H9 (cell line): ENCODE data around the gene CPAMD8. TPM values are rescaled to one million over a fixed set of nuclear protein-coding genes. Genes with fewer than 3 reads are reported as not detected.

Source experiments
- DNase-seq: peaks from one replicate; pipeline ENCODE4 v3.0.0-alpha.2; 2017
- H2AFZ ChIP-seq: one replicate; pipeline ENCODE4 v1.6.1; 2013; ENCODE audit warnings: mild to moderate bottlenecking, low read length, control low read depth, moderate library complexity
- H2AK5ac ChIP-seq: 2 replicates; pipeline ENCODE4 v1.6.1; 2013; ENCODE audit warnings: low read length, control low read depth, mixed read lengths; ENCODE audit not compliant: insufficient read length
- H2BK120ac ChIP-seq: one replicate; pipeline ENCODE4 v1.6.1; 2013; ENCODE audit warnings: low read depth, mild to moderate bottlenecking, low read length, control low read depth, inconsistent platforms; ENCODE audit not compliant: poor library complexity, severe bottlenecking
- H2BK12ac ChIP-seq: 2 replicates; pipeline ENCODE4 v1.6.1; 2013; ENCODE audit warnings: low read length, control low read depth, mixed read lengths, low read depth; ENCODE audit not compliant: insufficient read length
- H2BK15ac ChIP-seq: 2 replicates; pipeline ENCODE4 v1.6.1; 2013; ENCODE audit warnings: low read depth, low read length, control low read depth
- H2BK20ac ChIP-seq: one replicate; pipeline ENCODE4 v1.6.1; 2013; ENCODE audit warnings: low read depth, mild to moderate bottlenecking, low read length, control low read depth, inconsistent platforms; ENCODE audit not compliant: poor library complexity, severe bottlenecking
- H2BK5ac ChIP-seq: 2 replicates; pipeline ENCODE4 v1.6.1; 2013; ENCODE audit warnings: low read length, control low read depth, mixed read lengths; ENCODE audit not compliant: insufficient read length
- H3K14ac ChIP-seq: 2 replicates; pipeline ENCODE4 v1.6.1; 2013; ENCODE audit warnings: low read length, control low read depth; ENCODE audit not compliant: insufficient read depth
- H3K18ac ChIP-seq: 2 replicates; pipeline ENCODE4 v1.6.1; 2013; ENCODE audit warnings: low read depth, mild to moderate bottlenecking, mixed read lengths, low read length, control low read depth; ENCODE audit not compliant: insufficient read length
- H3K23ac ChIP-seq: 2 replicates; pipeline ENCODE4 v1.6.1; 2013; ENCODE audit warnings: low read length, control low read depth, mixed read lengths, low read depth; ENCODE audit not compliant: insufficient read length
- H3K23me2 ChIP-seq: 2 replicates; pipeline ENCODE4 v1.6.1; 2013; ENCODE audit warnings: low read depth, mild to moderate bottlenecking, mixed read lengths, low read length, control low read depth; ENCODE audit not compliant: insufficient read length, poor library complexity, severe bottlenecking
- H3K27ac ChIP-seq: 2 replicates; pipeline ENCODE4 v1.5.1; 2013; ENCODE audit warnings: low read length, control low read depth, mixed read lengths, low read depth; ENCODE audit not compliant: insufficient read length
- H3K27me3 ChIP-seq: 2 replicates; pipeline ENCODE4 v1.6.1; 2013; ENCODE audit warnings: low read length, control low read depth, inconsistent platforms; ENCODE audit not compliant: insufficient read depth
- H3K4ac ChIP-seq: 2 replicates; pipeline ENCODE4 v1.6.1; 2013; ENCODE audit warnings: low read depth, mild to moderate bottlenecking, control low read depth, inconsistent platforms, low read length, moderate library complexity
- H3K4me1 ChIP-seq: 2 replicates; pipeline ENCODE4 v1.6.1; 2013; ENCODE audit warnings: low read length, control low read depth, inconsistent platforms; ENCODE audit not compliant: insufficient read depth
- H3K4me2 ChIP-seq: 2 replicates; pipeline ENCODE4 v1.6.1; 2013; ENCODE audit warnings: low read length, control low read depth, mixed read lengths; ENCODE audit not compliant: insufficient read length, insufficient read depth
- H3K56ac ChIP-seq: 2 replicates; pipeline ENCODE4 v1.6.1; 2013; ENCODE audit warnings: low read depth, mild to moderate bottlenecking, mixed read lengths, low read length, control low read depth; ENCODE audit not compliant: insufficient read length
- H3K79me1 ChIP-seq: 2 replicates; pipeline ENCODE4 v1.6.1; 2013; ENCODE audit warnings: low read depth, mild to moderate bottlenecking, moderate library complexity, low read length, control low read depth, inconsistent platforms; ENCODE audit not compliant: insufficient read depth, poor library complexity, severe bottlenecking
- H3K79me2 ChIP-seq: 2 replicates; pipeline ENCODE4 v1.6.1; 2013; ENCODE audit warnings: low read length, control low read depth, inconsistent platforms; ENCODE audit not compliant: insufficient read depth
- H3K9ac ChIP-seq: 2 replicates; pipeline ENCODE4 v1.6.1; 2013; ENCODE audit warnings: low read length, control low read depth, mixed read lengths; ENCODE audit not compliant: insufficient read length; ENCODE audit errors: extremely low read depth
- H3K9me3 ChIP-seq: one replicate; pipeline ENCODE4 v1.6.1; 2013; ENCODE audit warnings: low read depth, low read length, inconsistent platforms; ENCODE audit not compliant: control insufficient read depth
- H3T11ph ChIP-seq: one replicate; pipeline ENCODE4 v1.6.1; 2013; ENCODE audit warnings: mild to moderate bottlenecking, low read length, control low read depth, inconsistent platforms
- H4K20me1 ChIP-seq: one replicate; pipeline ENCODE4 v1.6.1; 2013; ENCODE audit not compliant: control insufficient read depth, insufficient read length, insufficient read depth
- H4K5ac ChIP-seq: 2 replicates; pipeline ENCODE4 v1.6.1; 2013; ENCODE audit warnings: low read depth, mild to moderate bottlenecking, mixed read lengths, low read length, control low read depth; ENCODE audit not compliant: insufficient read length
- H4K8ac ChIP-seq: replicated peaks from 2 replicates; pipeline ENCODE4 v1.6.1; 2013; ENCODE audit warnings: low read length, control low read depth, mixed read lengths, low read depth; ENCODE audit not compliant: insufficient read length
- H4K91ac ChIP-seq: 2 replicates; pipeline ENCODE4 v1.6.1; 2013; ENCODE audit warnings: low read depth, mild to moderate bottlenecking, moderate library complexity, mixed read lengths, low read length, control low read depth; ENCODE audit not compliant: insufficient read length
- H3K27ac Mint-ChIP-seq, 3 experiments: 2 replicates in 2 of 3; 3 replicates in 1 of 3; pipeline ENCODE4 v1.8.0; 2020 to 2021; ENCODE audit warnings: mixed read lengths in 3 of 3, mild to moderate bottlenecking in 1 of 3, moderate library complexity in 1 of 3
- H3K27me3 Mint-ChIP-seq: 2 replicates; pipeline ENCODE4 v1.8.0; 2021; ENCODE audit warnings: low read depth, mild to moderate bottlenecking, moderate library complexity, mixed read lengths
- H3K36me3 Mint-ChIP-seq, 3 experiments: 2 replicates in 2 of 3; 3 replicates in 1 of 3; pipeline ENCODE4 v1.8.0; 2020 to 2021; ENCODE audit warnings: low read depth in 3 of 3, mixed read lengths in 3 of 3; ENCODE audit not compliant: insufficient read depth in 1 of 3
- H3K4me1 Mint-ChIP-seq, 2 experiments: 2 replicates each; pipeline ENCODE4 v1.8.0; 2020; ENCODE audit warnings: mixed read lengths in 2 of 2
- H3K4me3 Mint-ChIP-seq, 2 experiments: 2 replicates in 1 of 2; 3 replicates in 1 of 2; pipeline ENCODE4 v1.8.0; 2020 to 2021; ENCODE audit warnings: mild to moderate bottlenecking in 2 of 2, mixed read lengths in 2 of 2, moderate library complexity in 1 of 2
- H3K9me3 Mint-ChIP-seq, 2 experiments: 2 replicates in 1 of 2; 3 replicates in 1 of 2; pipeline ENCODE4 v1.8.0; 2020; ENCODE audit warnings: mild to moderate bottlenecking in 2 of 2, mixed read lengths in 2 of 2, moderate library complexity in 1 of 2
- WGBS: extraction: QIAGEN DNeasy Blood & Tissue Kit; methylation state at CpG from one replicate; pipeline ENCODE4 v1.1.7; 2013; ENCODE audit warnings: missing lambda C conversion rate, low lambda C conversion rate, mixed read lengths; ENCODE audit not compliant: insufficient read length; ENCODE audit errors: extremely low coverage; 5-methylcytosine and 5-hydroxymethylcytosine counted together
- total RNA-seq: library from RNA; stranded (reverse); gene quantifications from 2 replicates; pipeline ENCODE4 v1.2.1, GENCODE V29; 2021
- TF ChIP-seq, protein P1 (sequence below): fragments of 200-600 bp; sonication (generic); conservative IDR thresholded peaks from 3 replicates; pipeline ENCODE4 v1.8.0; 2021; ENCODE audit warnings: antibody characterized with exemption, mild to moderate bottlenecking

The CPAMD8 gene
- total RNA-seq, 1 experiment from 2014 or later: 12.0 TPM

DNA sequence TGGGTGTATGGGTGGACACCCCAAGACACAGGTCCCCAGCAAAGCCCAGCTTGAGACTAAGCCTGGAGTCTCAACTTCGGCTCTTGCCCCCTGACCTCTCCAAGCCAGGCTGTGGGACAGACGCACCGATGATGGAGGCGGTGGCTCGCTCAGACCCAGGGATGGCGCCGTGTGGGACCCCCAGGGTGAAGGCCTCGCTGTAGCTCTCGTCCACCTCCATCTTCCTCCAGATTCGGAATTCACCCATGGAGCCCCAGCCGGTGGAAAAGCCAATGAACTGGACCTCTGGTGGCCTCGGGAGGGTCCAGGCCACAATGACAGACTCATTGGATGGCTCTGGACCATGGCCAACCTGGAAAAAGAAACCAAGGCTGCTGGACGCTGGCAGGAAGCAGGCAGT, 98.7 kb downstream of the CPAMD8 start:
- peaks cover 11 to 17% of the 10 kb centered on the region in 2 experiments for H3K9me3 Mint-ChIP-seq
- H3K56ac ChIP-seq: no peak overlapping the region

More for the DNA sequence above, 98.7 kb downstream of the CPAMD8 start:
- Histone ChIP-seq H3K4me2 (no peak overlapping the region), H2BK5ac (no peak overlapping the region), H2BK12ac (no peak overlapping the region), H3K4ac (no peak overlapping the region), H3T11ph (no peak overlapping the region), H2BK20ac (no peak overlapping the region), H3K4me1 (no peaks in the 10 kb centered on the region), H4K91ac (no peak overlapping the region), H3K79me1 (no peaks in the 10 kb centered on the region), H4K5ac (no peak overlapping the region), H2AK5ac (no peak overlapping the region), H3K79me2 (no peaks in the 10 kb centered on the region), H3K27ac (no peak overlapping the region), H2AFZ (no peak overlapping the region), H4K8ac (no peak overlapping the region), H3K14ac (no peak overlapping the region; the same call in 1 of the 2 replicates), H3K9me3 (no peaks in the 10 kb centered on the region), H3K9ac (no peak overlapping the region), H4K20me1 (no peaks in the 10 kb centered on the region), H3K23ac (no peak overlapping the region), H2BK15ac (no peak overlapping the region), H3K23me2 (no peaks in the 10 kb centered on the region), H3K27me3 (no peaks in the 10 kb centered on the region), H3K18ac (no peak overlapping the region), H2BK120ac (no peak overlapping the region)
- no peak overlapping the region for H3K4me3 Mint-ChIP-seq
- H3K27ac Mint-ChIP-seq: peak overlapping the region in 1 of 3 experiments; percentile 42; a peak in 1 of 7 replicates
- TF ChIP-seq, protein P1, sequence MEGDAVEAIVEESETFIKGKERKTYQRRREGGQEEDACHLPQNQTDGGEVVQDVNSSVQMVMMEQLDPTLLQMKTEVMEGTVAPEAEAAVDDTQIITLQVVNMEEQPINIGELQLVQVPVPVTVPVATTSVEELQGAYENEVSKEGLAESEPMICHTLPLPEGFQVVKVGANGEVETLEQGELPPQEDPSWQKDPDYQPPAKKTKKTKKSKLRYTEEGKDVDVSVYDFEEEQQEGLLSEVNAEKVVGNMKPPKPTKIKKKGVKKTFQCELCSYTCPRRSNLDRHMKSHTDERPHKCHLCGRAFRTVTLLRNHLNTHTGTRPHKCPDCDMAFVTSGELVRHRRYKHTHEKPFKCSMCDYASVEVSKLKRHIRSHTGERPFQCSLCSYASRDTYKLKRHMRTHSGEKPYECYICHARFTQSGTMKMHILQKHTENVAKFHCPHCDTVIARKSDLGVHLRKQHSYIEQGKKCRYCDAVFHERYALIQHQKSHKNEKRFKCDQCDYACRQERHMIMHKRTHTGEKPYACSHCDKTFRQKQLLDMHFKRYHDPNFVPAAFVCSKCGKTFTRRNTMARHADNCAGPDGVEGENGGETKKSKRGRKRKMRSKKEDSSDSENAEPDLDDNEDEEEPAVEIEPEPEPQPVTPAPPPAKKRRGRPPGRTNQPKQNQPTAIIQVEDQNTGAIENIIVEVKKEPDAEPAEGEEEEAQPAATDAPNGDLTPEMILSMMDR: no peak
- DNase-seq: no peak
- H3K4me1 Mint-ChIP-seq: no peaks in the 10 kb centered on the region
- WGBS: no CpG with 5 or more reads among the region's 13 CpGs
- H3K27me3 Mint-ChIP-seq: peaks cover 11% of the 10 kb centered on the region
- H3K36me3 Mint-ChIP-seq: peaks cover 3 to 21% (median 6%) of the 10 kb centered on the region in 3 experiments; a peak in 5 of 7 replicates
